Neural cell (in vitro differentiated cells): ENCODE data around the gene STX8. TPM values are rescaled to one million over a fixed set of nuclear protein-coding genes. Genes with fewer than 3 reads are reported as not detected.

Experiments used
- H2AFZ ChIP-seq: fragments of 200-600, 300-800 bp; sonication (generic), shearing (Covaris generic); 2 replicates; pipeline ENCODE4 v1.6.0; 2014; ENCODE audit warnings: low read depth, mild to moderate bottlenecking, antibody characterized with exemption, low read length, moderate library complexity
- H3F3A ChIP-seq: fragments of 200-600 bp; shearing (Covaris generic); 2 replicates; pipeline ENCODE4 v1.6.1; 2016; ENCODE audit warnings: mild to moderate bottlenecking, moderate library complexity, mixed read lengths, antibody characterized with exemption, low read length; ENCODE audit not compliant: insufficient read depth, poor library complexity, severe bottlenecking
- H3K27ac ChIP-seq: fragments of 200-600, 300-800 bp; sonication (generic), shearing (Covaris generic); 2 replicates; pipeline ENCODE4 v1.5.1; 2014; ENCODE audit warnings: mild to moderate bottlenecking, low read length, moderate library complexity
- H3K27me3 ChIP-seq: fragments of 300-800, 200-600 bp; sonication (generic), shearing (Covaris generic); 2 replicates; pipeline ENCODE4 v1.6.0; 2014; ENCODE audit warnings: mild to moderate bottlenecking, low read depth, low read length, moderate library complexity; ENCODE audit not compliant: insufficient read depth
- H3K36me3 ChIP-seq: fragments of 300-800, 200-600 bp; sonication (generic), shearing (Covaris generic); 2 replicates; pipeline ENCODE4 v1.5.1; 2014; ENCODE audit warnings: mild to moderate bottlenecking, antibody characterized with exemption, low read length, moderate library complexity; ENCODE audit not compliant: insufficient read depth
- H3K4me2 ChIP-seq: fragments of 300-800, 200-600 bp; sonication (generic), shearing (Covaris generic); 2 replicates; pipeline ENCODE4 v1.6.0; 2014; ENCODE audit warnings: mild to moderate bottlenecking, low read length
- H3K4me3 ChIP-seq: fragments of 300-800, 200-600 bp; sonication (generic), shearing (Covaris generic); 2 replicates; pipeline ENCODE4 v1.5.1; 2014; ENCODE audit warnings: mild to moderate bottlenecking, low read length, moderate library complexity
- H3K79me2 ChIP-seq: fragments of 200-600 bp; shearing (Covaris generic); replicated peaks from 2 replicates; pipeline ENCODE4 v1.6.0; 2014; ENCODE audit warnings: mild to moderate bottlenecking, low read length, moderate library complexity; ENCODE audit not compliant: insufficient read depth
- H3K9ac ChIP-seq: fragments of 300-800, 200-600 bp; sonication (generic), shearing (Covaris generic); 2 replicates; pipeline ENCODE4 v1.6.1; 2016; ENCODE audit warnings: mild to moderate bottlenecking, low read length, mixed read lengths
- H3K9me2 ChIP-seq: fragments of 200-600 bp; shearing (Covaris generic); 2 replicates; pipeline ENCODE4 v1.6.1; 2016; ENCODE audit warnings: mild to moderate bottlenecking, low read length, mixed read lengths; ENCODE audit not compliant: insufficient read depth
- H3K9me3 ChIP-seq: fragments of 200-600, 300-800 bp; sonication (generic), shearing (Covaris generic); 2 replicates; pipeline ENCODE4 v1.6.1; 2016; ENCODE audit warnings: mild to moderate bottlenecking, mixed run types, low read length, moderate library complexity, mixed read lengths
- H4K20me1 ChIP-seq: fragments of 200-600 bp; shearing (Covaris generic); 2 replicates; pipeline ENCODE4 v1.6.1; 2016; ENCODE audit warnings: mild to moderate bottlenecking, mixed run types; ENCODE audit not compliant: insufficient read depth
- EP300 ChIP-seq: fragments of 450-650 bp; conservative IDR thresholded peaks from 2 replicates; pipeline ENCODE4 v1.6.1; 2014; ENCODE audit warnings: antibody characterized with exemption, mild to moderate bottlenecking, moderate library complexity; ENCODE audit not compliant: poor library complexity, severe bottlenecking
- EZH2 ChIP-seq: fragments of 200-600, 300-800 bp; shearing (Covaris generic), sonication (generic); IDR thresholded peaks from 2 replicates; pipeline ENCODE4 v1.6.1; 2014; ENCODE audit warnings: antibody characterized with exemption, low read length, borderline replicate concordance, mild to moderate bottlenecking; ENCODE audit not compliant: insufficient read depth, poor library complexity, severe bottlenecking
- MXI1 ChIP-seq: fragments of 450-650 bp; conservative IDR thresholded peaks from 2 replicates; pipeline ENCODE4 v1.6.1; 2014; ENCODE audit warnings: antibody characterized with exemption, mild to moderate bottlenecking; ENCODE audit not compliant: poor library complexity, severe bottlenecking
- POLR2AphosphoS5 ChIP-seq: IDR thresholded peaks from 2 replicates; pipeline ENCODE4 v1.6.1; 2012
- RAD21 ChIP-seq: fragments of 450-650 bp; conservative IDR thresholded peaks from 2 replicates; pipeline ENCODE4 v1.6.1; 2014; ENCODE audit warnings: antibody characterized with exemption, mild to moderate bottlenecking, moderate library complexity
- SMC3 ChIP-seq: fragments of 450-650 bp; conservative IDR thresholded peaks from 2 replicates; pipeline ENCODE4 v1.6.1; 2014; ENCODE audit warnings: antibody characterized with exemption, mild to moderate bottlenecking, moderate library complexity; ENCODE audit not compliant: poor library complexity
- TAF1 ChIP-seq: IDR thresholded peaks from 2 replicates; pipeline ENCODE4 v1.6.1; 2012; ENCODE audit warnings: low read depth
- polyA plus RNA-seq: library from polyadenylated mRNA; depleted of rRNA; stranded (reverse); fragments of >200 nt; gene quantifications from 2 replicates; pipeline ENCODE4 v1.2.3, GENCODE V29; 2014
- TF ChIP-seq, protein P1 (sequence below): IDR thresholded peaks from 2 replicates; pipeline ENCODE4 v1.6.1; 2012; ENCODE audit warnings: borderline replicate concordance
- TF ChIP-seq, protein P2 (sequence below): fragments of 450-650 bp; IDR thresholded peaks from 2 replicates; pipeline ENCODE4 v1.5.1; 2014; ENCODE audit warnings: antibody characterized with exemption, mild to moderate bottlenecking, moderate library complexity; ENCODE audit not compliant: poor library complexity, severe bottlenecking

The STX8 gene
- polyA plus RNA-seq, 1 donor from 2014 or later = 100 TPM

DNA sequence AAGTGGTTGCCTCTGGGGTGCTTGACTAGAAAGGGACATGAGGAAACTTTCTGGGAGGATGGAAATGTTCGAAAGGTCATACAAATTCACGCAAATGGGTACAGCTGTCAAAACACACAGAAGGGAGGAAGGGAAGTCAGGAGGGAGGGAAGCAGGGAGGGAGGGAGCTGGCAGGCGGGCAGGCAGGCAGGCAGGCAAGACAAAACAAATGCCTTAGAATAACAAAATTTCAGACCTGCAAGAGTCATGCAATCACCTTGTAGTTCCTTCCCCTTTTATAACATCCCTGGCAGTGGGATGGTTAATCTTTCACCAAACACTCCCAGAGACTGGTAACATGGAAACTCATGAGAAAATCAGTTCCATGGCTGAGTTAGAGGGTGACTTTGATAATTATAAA is 189.2 kb downstream of the STX8 start:
- Histone ChIP-seq H2AFZ (no peak overlapping the region), H3K4me2 (no peak overlapping the region), H3K9me3 (no peaks in the 10 kb centered on the region), H3K36me3 (no peaks in the 10 kb centered on the region), H3K9me2 (no peaks in the 10 kb centered on the region), H3K27me3 (no peaks in the 10 kb centered on the region), H4K20me1 (no peaks in the 10 kb centered on the region), H3K4me3 (no peak overlapping the region), H3K79me2 (no peaks in the 10 kb centered on the region), H3F3A (no peaks in the 10 kb centered on the region), H3K27ac (no peak overlapping the region), H3K9ac (no peak overlapping the region)
- no peak for TF ChIP-seq SMC3
- TF ChIP-seq MXI1 = no peak
- no peak for TF ChIP-seq TAF1
- TF ChIP-seq, protein P1, sequence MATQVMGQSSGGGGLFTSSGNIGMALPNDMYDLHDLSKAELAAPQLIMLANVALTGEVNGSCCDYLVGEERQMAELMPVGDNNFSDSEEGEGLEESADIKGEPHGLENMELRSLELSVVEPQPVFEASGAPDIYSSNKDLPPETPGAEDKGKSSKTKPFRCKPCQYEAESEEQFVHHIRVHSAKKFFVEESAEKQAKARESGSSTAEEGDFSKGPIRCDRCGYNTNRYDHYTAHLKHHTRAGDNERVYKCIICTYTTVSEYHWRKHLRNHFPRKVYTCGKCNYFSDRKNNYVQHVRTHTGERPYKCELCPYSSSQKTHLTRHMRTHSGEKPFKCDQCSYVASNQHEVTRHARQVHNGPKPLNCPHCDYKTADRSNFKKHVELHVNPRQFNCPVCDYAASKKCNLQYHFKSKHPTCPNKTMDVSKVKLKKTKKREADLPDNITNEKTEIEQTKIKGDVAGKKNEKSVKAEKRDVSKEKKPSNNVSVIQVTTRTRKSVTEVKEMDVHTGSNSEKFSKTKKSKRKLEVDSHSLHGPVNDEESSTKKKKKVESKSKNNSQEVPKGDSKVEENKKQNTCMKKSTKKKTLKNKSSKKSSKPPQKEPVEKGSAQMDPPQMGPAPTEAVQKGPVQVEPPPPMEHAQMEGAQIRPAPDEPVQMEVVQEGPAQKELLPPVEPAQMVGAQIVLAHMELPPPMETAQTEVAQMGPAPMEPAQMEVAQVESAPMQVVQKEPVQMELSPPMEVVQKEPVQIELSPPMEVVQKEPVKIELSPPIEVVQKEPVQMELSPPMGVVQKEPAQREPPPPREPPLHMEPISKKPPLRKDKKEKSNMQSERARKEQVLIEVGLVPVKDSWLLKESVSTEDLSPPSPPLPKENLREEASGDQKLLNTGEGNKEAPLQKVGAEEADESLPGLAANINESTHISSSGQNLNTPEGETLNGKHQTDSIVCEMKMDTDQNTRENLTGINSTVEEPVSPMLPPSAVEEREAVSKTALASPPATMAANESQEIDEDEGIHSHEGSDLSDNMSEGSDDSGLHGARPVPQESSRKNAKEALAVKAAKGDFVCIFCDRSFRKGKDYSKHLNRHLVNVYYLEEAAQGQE = no peak
- TF ChIP-seq EZH2 = no peak
- TF ChIP-seq, protein P2, sequence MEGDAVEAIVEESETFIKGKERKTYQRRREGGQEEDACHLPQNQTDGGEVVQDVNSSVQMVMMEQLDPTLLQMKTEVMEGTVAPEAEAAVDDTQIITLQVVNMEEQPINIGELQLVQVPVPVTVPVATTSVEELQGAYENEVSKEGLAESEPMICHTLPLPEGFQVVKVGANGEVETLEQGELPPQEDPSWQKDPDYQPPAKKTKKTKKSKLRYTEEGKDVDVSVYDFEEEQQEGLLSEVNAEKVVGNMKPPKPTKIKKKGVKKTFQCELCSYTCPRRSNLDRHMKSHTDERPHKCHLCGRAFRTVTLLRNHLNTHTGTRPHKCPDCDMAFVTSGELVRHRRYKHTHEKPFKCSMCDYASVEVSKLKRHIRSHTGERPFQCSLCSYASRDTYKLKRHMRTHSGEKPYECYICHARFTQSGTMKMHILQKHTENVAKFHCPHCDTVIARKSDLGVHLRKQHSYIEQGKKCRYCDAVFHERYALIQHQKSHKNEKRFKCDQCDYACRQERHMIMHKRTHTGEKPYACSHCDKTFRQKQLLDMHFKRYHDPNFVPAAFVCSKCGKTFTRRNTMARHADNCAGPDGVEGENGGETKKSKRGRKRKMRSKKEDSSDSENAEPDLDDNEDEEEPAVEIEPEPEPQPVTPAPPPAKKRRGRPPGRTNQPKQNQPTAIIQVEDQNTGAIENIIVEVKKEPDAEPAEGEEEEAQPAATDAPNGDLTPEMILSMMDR = no peak
- no peak for TF ChIP-seq RAD21

DNA sequence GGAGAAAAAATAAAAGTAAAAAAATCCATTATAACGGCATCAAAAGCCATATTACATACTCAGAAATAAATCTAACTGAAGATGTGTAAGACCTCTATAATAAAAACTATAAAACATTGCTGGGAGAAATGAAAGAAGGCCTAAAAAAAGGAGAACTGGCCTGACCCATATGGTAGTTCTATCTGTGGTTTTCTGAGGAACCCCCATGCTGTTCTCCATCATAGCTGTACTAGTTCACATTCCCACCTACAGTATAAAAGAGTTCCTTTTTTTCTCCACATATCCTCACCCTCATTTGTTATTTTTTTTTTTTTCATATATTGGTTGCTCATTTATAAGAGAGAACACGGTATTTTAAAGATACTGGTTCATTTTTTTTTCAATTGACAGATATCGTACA is 191.8 kb downstream of the STX8 start:
- Histone ChIP-seq H3K9me3 (no peaks in the 10 kb centered on the region), H2AFZ (no peak overlapping the region), H3K27me3 (no peaks in the 10 kb centered on the region), H4K20me1 (no peaks in the 10 kb centered on the region), H3K9me2 (no peaks in the 10 kb centered on the region), H3K4me3 (no peak overlapping the region), H3K79me2 (no peaks in the 10 kb centered on the region), H3K27ac (no peak overlapping the region), H3K36me3 (no peaks in the 10 kb centered on the region), H3K4me2 (no peak overlapping the region), H3F3A (no peaks in the 10 kb centered on the region), H3K9ac (no peak overlapping the region)
- TF ChIP-seq RAD21 (no peak), POLR2AphosphoS5 (no peak), MXI1 (no peak), EZH2 (no peak), EP300 (no peak), TAF1 (no peak), SMC3 (no peak)
- TF ChIP-seq, protein P1 = no peak
- TF ChIP-seq, protein P2 = no peak
